DLD1 (cell line): ENCODE data around the gene PPP1R2.
"Not testable (repeated sequence)": the region's sequence is repeated elsewhere in the genome, so short reads cannot be mapped to it uniquely, and the experiment has no call there.

Source experiments
- in situ Hi-C: cut with HindIII; loops from 2 replicates; pipeline ENCODE4 v1.10.0; 2017; ENCODE audit warnings: low sequenced_read_pairs

Gene PPP1R2

GRCh38 chr3:195542698-195543499 lies at the start of gene PPP1R2:
PPP1R2 (minus strand) TSS chr3:195543325; CDS start chr3:195543025, 300 bp downstream.
- in situ Hi-C loops: no loop called here

GRCh38 chr3:195591852-195592251 lies 48.7 kb upstream of the PPP1R2 start:
- in situ Hi-C loops: no loop called here

- in situ Hi-C loops: no loop called here
These were observed 48.1 kb upstream of the PPP1R2 start for GRCh38 chr3:195591220-195591619.

GRCh38 chr3:195590381-195590780 lies 47.3 kb upstream of the PPP1R2 start:
- in situ Hi-C loops: not testable (repeated sequence)

- in situ Hi-C loops: not testable (repeated sequence)
These were observed 46.7 kb upstream of the PPP1R2 start for GRCh38 chr3:195589796-195590195.

- in situ Hi-C loops: no loop called here
These were observed 44.7 kb upstream of the PPP1R2 start for GRCh38 chr3:195587824-195588223.

- in situ Hi-C loops: no loop called here
These were observed 44.3 kb upstream of the PPP1R2 start for GRCh38 chr3:195587406-195587805.

GRCh38 chr3:195584543-195584870 lies 41.4 kb upstream of the PPP1R2 start:
- in situ Hi-C loops: no loop called here

GRCh38 chr3:195583831-195584542 lies 40.9 kb upstream of the PPP1R2 start, which contains the start of gene APOD:
APOD (minus strand) TSS chr3:195583940; CDS start chr3:195579461, 4,479 bp downstream.
- in situ Hi-C loops: no loop called here

GRCh38 chr3:195582947-195583346 lies 39.8 kb upstream of the PPP1R2 start:
- in situ Hi-C loops: no loop called here

- in situ Hi-C loops: no loop called here
These were observed 37.8 kb upstream of the PPP1R2 start for GRCh38 chr3:195580744-195581443.

GRCh38 chr3:195579281-195579680 lies 36.2 kb upstream of the PPP1R2 start:
- in situ Hi-C loops: no loop called here

- in situ Hi-C loops: no loop called here
These were observed 35.4 kb upstream of the PPP1R2 start for GRCh38 chr3:195578565-195578964.

- in situ Hi-C loops: no loop called here
These were observed 34.6 kb upstream of the PPP1R2 start for GRCh38 chr3:195577645-195578177.

GRCh38 chr3:195574497-195575304 lies 31.6 kb upstream of the PPP1R2 start:
- in situ Hi-C loops: no loop called here

GRCh38 chr3:195573611-195574496 lies 30.7 kb upstream of the PPP1R2 start:
- in situ Hi-C loops: no loop called here

- in situ Hi-C loops: no loop called here
These were observed 28.2 kb upstream of the PPP1R2 start for GRCh38 chr3:195571361-195571760.

GRCh38 chr3:195570912-195571311 lies 27.8 kb upstream of the PPP1R2 start:
- in situ Hi-C loops: no loop called here

GRCh38 chr3:195570344-195570743 lies 27.2 kb upstream of the PPP1R2 start:
- in situ Hi-C loops: no loop called here

- in situ Hi-C loops: no loop called here
These were observed 25.5 kb upstream of the PPP1R2 start for GRCh38 chr3:195568630-195569029.
